ENCODE data around the gene MLLT10. TPM values are rescaled to one million over a fixed set of nuclear protein-coding genes. Genes with fewer than 3 reads are reported as not detected.
A peak's percentile ranks its signal among the peaks of the same experiment; 100 is the strongest.

MLLT10 gene
- total RNA-seq, 2 donors from 2014 or later, result 55.8 to 62.9 TPM

- H3K9ac ChIP-seq (ENCODE audit: extremely low read depth, low read length, poor library complexity, severe bottlenecking), result peak overlapping the region; percentile 95
- peak; percentile 72 for DNase-seq
- no peaks in the 10 kb centered on the region for H3K9me3 ChIP-seq (ENCODE audit: control insufficient read depth, low read length)
- H3K36me3 Mint-ChIP-seq (ENCODE audit: low read depth), result no peaks in the 10 kb centered on the region
- peak overlapping the region; percentile 99 for H3K4me3 ChIP-seq (ENCODE audit: low read length)
- no peaks in the 10 kb centered on the region for H3K9me3 Mint-ChIP-seq
- H3K36me3 ChIP-seq (ENCODE audit: control insufficient read depth, insufficient read depth, low read length), result no peaks in the 10 kb centered on the region
- H3K4me3 Mint-ChIP-seq, result peak overlapping the region; percentile 78
- H3K27me3 ChIP-seq (ENCODE audit: control insufficient read depth, insufficient read depth, low read length, poor library complexity, severe bottlenecking), result no peaks in the 10 kb centered on the region
- H3K4me1 ChIP-seq (ENCODE audit: control insufficient read depth, insufficient read depth, low read length), result peaks cover 26% of the 10 kb centered on the region
- H3K27ac Mint-ChIP-seq, result peak overlapping the region; percentile 95
- peak overlapping the region; percentile 96 for H3K27ac ChIP-seq (ENCODE audit: low read depth, low read length)
- TF ChIP-seq CTCF (conservative IDR thresholded peaks at IDR 0.05), result peak; percentile 9
- WGBS, 2 experiments (ENCODE audit: insufficient coverage in 1 of 2, insufficient read length in 1 of 2), result 12% methylated on average over 3 of the region's 3 CpGs; no CpG with 5 or more reads in 1 of the 2 experiments
- no peaks in the 10 kb centered on the region for H3K27me3 Mint-ChIP-seq (ENCODE audit: insufficient read depth)
- H3K4me1 Mint-ChIP-seq, result peaks cover 57% of the 10 kb centered on the region
Observed at GRCh38 chr10:21523557-21524008, 10.4 kb upstream of the MLLT10 start.

GRCh38 chr10:21524131-21524525 lies 9.9 kb upstream of the MLLT10 start:
- 7% methylated on average over 7 of the region's 7 CpGs; no CpG with 5 or more reads in 1 of the 2 experiments for WGBS, 2 experiments (ENCODE audit: insufficient coverage in 1 of 2, insufficient read length in 1 of 2)
- H3K36me3 ChIP-seq (ENCODE audit: control insufficient read depth, insufficient read depth, low read length), result no peaks in the 10 kb centered on the region
- peak overlapping the region; percentile 95 for H3K27ac Mint-ChIP-seq
- peaks cover 30% of the 10 kb centered on the region for H3K4me1 ChIP-seq (ENCODE audit: control insufficient read depth, insufficient read depth, low read length)
- TF ChIP-seq CTCF (conservative IDR thresholded peaks at IDR 0.05), result no peak
- H3K36me3 Mint-ChIP-seq (ENCODE audit: low read depth), result no peaks in the 10 kb centered on the region
- H3K9ac ChIP-seq (ENCODE audit: extremely low read depth, low read length, poor library complexity, severe bottlenecking), result peak overlapping the region; percentile 95
- H3K27ac ChIP-seq (ENCODE audit: low read depth, low read length), result peak overlapping the region; percentile 96
- H3K9me3 ChIP-seq (ENCODE audit: control insufficient read depth, low read length), result no peaks in the 10 kb centered on the region
- H3K27me3 Mint-ChIP-seq (ENCODE audit: insufficient read depth), result no peaks in the 10 kb centered on the region
- peaks cover 58% of the 10 kb centered on the region for H3K4me1 Mint-ChIP-seq
- no peaks in the 10 kb centered on the region for H3K27me3 ChIP-seq (ENCODE audit: control insufficient read depth, insufficient read depth, low read length, poor library complexity, severe bottlenecking)
- DNase-seq, result peak; percentile 1
- H3K9me3 Mint-ChIP-seq, result no peaks in the 10 kb centered on the region
- peak overlapping the region; percentile 99 for H3K4me3 ChIP-seq (ENCODE audit: low read length)
- H3K4me3 Mint-ChIP-seq, result peak overlapping the region; percentile 78

GRCh38 chr10:21524526-21525366 lies 9.3 kb upstream of the MLLT10 start:
- TF ChIP-seq CTCF (conservative IDR thresholded peaks at IDR 0.05), result no peak
- no peaks in the 10 kb centered on the region for H3K27me3 ChIP-seq (ENCODE audit: control insufficient read depth, insufficient read depth, low read length, poor library complexity, severe bottlenecking)
- Mint-ChIP-seq H3K27ac (peak overlapping the region; percentile 95), H3K27me3 (ENCODE audit: insufficient read depth) (no peaks in the 10 kb centered on the region), H3K4me3 (peak overlapping the region; percentile 78), H3K36me3 (ENCODE audit: low read depth) (no peaks in the 10 kb centered on the region), H3K4me1 (peaks cover 57% of the 10 kb centered on the region), H3K9me3 (no peaks in the 10 kb centered on the region)
- H3K27ac ChIP-seq (ENCODE audit: low read depth, low read length), result peak overlapping the region; percentile 96
- H3K9ac ChIP-seq (ENCODE audit: extremely low read depth, low read length, poor library complexity, severe bottlenecking), result peak overlapping the region; percentile 95
- no peaks in the 10 kb centered on the region for H3K9me3 ChIP-seq (ENCODE audit: control insufficient read depth, low read length)
- H3K4me3 ChIP-seq (ENCODE audit: low read length), result peak overlapping the region; percentile 99
- 0 to 1% methylated on average over 7 to 22 of the region's 23 CpGs for WGBS, 2 experiments (ENCODE audit: insufficient coverage in 1 of 2, insufficient read length in 1 of 2)
- no peaks in the 10 kb centered on the region for H3K36me3 ChIP-seq (ENCODE audit: control insufficient read depth, insufficient read depth, low read length)
- peaks cover 36% of the 10 kb centered on the region for H3K4me1 ChIP-seq (ENCODE audit: control insufficient read depth, insufficient read depth, low read length)
- DNase-seq, result peak; percentile 65
